Suppressor macrophage treated with lipopolysaccharide for 1 hour (primary cell): ENCODE measurements around the gene NRG4.
A peak's percentile ranks its signal among the peaks of the same experiment; 100 is the strongest.
"Not testable (repeated sequence)": the region's sequence is repeated elsewhere in the genome, so short reads cannot be mapped to it uniquely, and the experiment has no call there.

Experiments
- DNase-seq, 3 donors: peaks; one replicate each; pipeline ENCODE4 v3.0.0-alpha.2; 2020 to 2022

NRG4 gene

GRCh38 chr15:75992897-75993296 lies 19.3 kb downstream of the NRG4 start:
- DNase-seq = no peak

- DNase-seq = no peak
Measured at GRCh38 chr15:75989875-75990274, 22.3 kb downstream of the NRG4 start.

GRCh38 chr15:75989045-75989444 lies 23.2 kb downstream of the NRG4 start:
- DNase-seq = no peak

- peak in 1 of 3 donors; percentile 15 for DNase-seq
Measured at GRCh38 chr15:75985971-75986370, 26.3 kb downstream of the NRG4 start.

- peak in 2 of 3 donors; percentile 3 to 8 for DNase-seq
Measured at GRCh38 chr15:75984706-75985105, 27.5 kb downstream of the NRG4 start.

- no peak for DNase-seq
Measured at GRCh38 chr15:75982468-75982867, 29.8 kb downstream of the NRG4 start.

GRCh38 chr15:75981149-75981815 lies 30.9 kb downstream of the NRG4 start:
- no peak for DNase-seq

GRCh38 chr15:75976766-75977165 lies 35.5 kb downstream of the NRG4 start:
- DNase-seq = not testable (repeated sequence)

- no peak for DNase-seq
Measured at GRCh38 chr15:75966073-75966472, 46.2 kb downstream of the NRG4 start.

- no peak for DNase-seq
Measured at GRCh38 chr15:75961331-75961730, 50.9 kb downstream of the NRG4 start.

GRCh38 chr15:75955720-75956119 lies 56.5 kb downstream of the NRG4 start:
- no peak for DNase-seq

- peak; percentile 21 to 61 (median 58) for DNase-seq
Measured at GRCh38 chr15:75952525-75952924, 59.7 kb downstream of the NRG4 start.

GRCh38 chr15:75948761-75949296 lies 63.4 kb downstream of the NRG4 start:
- DNase-seq = no peak

- DNase-seq = peak; percentile 64 to 81 (median 76)
Measured at GRCh38 chr15:75947092-75947491, 65.1 kb downstream of the NRG4 start.

GRCh38 chr15:75945953-75946352 lies 66.3 kb downstream of the NRG4 start:
- DNase-seq = peak; percentile 69 to 87 (median 86)

GRCh38 chr15:75943713-75944215 lies 68.5 kb downstream of the NRG4 start:
- peak; percentile 30 to 33 (median 31) for DNase-seq

GRCh38 chr15:75943246-75943645 lies 69.0 kb downstream of the NRG4 start:
- DNase-seq = no peak

GRCh38 chr15:75942464-75942863 lies 69.8 kb downstream of the NRG4 start:
- no peak for DNase-seq

- DNase-seq = no peak
Measured at GRCh38 chr15:75930866-75931265, 81.4 kb downstream of the NRG4 start.

- DNase-seq = no peak
Measured at GRCh38 chr15:75929799-75930565, 82.2 kb downstream of the NRG4 start.

- DNase-seq = peak in 1 of 3 donors; percentile 12
Measured at GRCh38 chr15:75928680-75929608, 83.3 kb downstream of the NRG4 start.

GRCh38 chr15:75927601-75928000 lies 84.6 kb downstream of the NRG4 start:
- no peak for DNase-seq

GRCh38 chr15:75926931-75927330 lies 85.3 kb downstream of the NRG4 start:
- no peak for DNase-seq
